Measurements from ENCODE around the gene GRIK1. TPM values are rescaled to one million over a fixed set of nuclear protein-coding genes. Genes with fewer than 3 reads are reported as not detected.

Gene GRIK1
- polyA plus RNA-seq (2013, experiment 1 of 2) = 0.85 TPM
- polyA plus RNA-seq (2013, experiment 2 of 2) = 0.86 TPM

DNA sequence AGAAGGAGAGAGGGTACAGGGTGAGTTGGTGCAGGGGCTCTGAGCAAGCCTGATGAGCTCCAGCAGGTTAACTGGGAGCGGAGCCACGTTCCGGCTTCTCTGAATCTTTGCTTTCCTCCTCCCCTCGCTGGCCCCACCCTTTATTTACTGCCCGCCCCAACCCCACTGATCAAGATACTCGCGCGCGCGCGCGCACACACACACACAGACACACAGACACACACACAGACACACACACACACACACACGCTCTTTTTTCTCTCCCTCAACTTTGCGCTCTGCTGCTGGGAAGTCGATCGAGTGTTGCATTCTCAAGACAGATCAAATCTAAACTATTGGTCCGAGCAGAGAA lies at the start of gene GRIK1:
Gene GRIK1, minus strand, starts transcription at position 73 of the 352 bp plus-strand sequence.
- WGBS, 2 donors (ENCODE audit: extremely low coverage in 2 of 2, insufficient read length in 2 of 2, insufficient replicate concordance in 1 of 2) = no CpG with 5 or more reads among the region's 17 CpGs
- Histone ChIP-seq H3K4ac (ENCODE audit: low read length) (no peak within 1 kb of the TSS), H2BK12ac (ENCODE audit: low read length) (no peak within 1 kb of the TSS), H2AFZ (ENCODE audit: low read length) (peak within 1 kb of the TSS; percentile 98), H3K9ac (ENCODE audit: low read depth, low read length, poor library complexity) (peak within 1 kb of the TSS; percentile 83), H2BK120ac (ENCODE audit: low read depth, low read length) (peak within 1 kb of the TSS; percentile 6), H3K4me2 (ENCODE audit: insufficient read depth, low read length, poor library complexity, severe bottlenecking) (peak within 1 kb of the TSS; percentile 90), H3K14ac (ENCODE audit: low read length) (no peak within 1 kb of the TSS), H3K4me1 (ENCODE audit: control insufficient read depth in 2 of 2, insufficient read depth in 1 of 2, low read depth in 1 of 2, low read length in 2 of 2) (peaks cover 0 to 1% of the 10 kb centered on the region in 2 donors), H3K18ac (ENCODE audit: low read length) (peak within 1 kb of the TSS; percentile 89), H3K27me3 (ENCODE audit: control insufficient read depth in 3 of 3, insufficient read depth in 3 of 3, low read depth in 1 of 3, low read length in 3 of 3) (peaks cover 0 to 76% (median 27%) of the 10 kb centered on the region in 3 experiments), H2AK5ac (ENCODE audit: low read depth, low read length) (no peak within 1 kb of the TSS), H2BK15ac (ENCODE audit: low read length) (peak within 1 kb of the TSS; percentile 97), H3K27ac (replicated peaks; ENCODE audit: low read length) (no peak within 1 kb of the TSS), H3K23ac (ENCODE audit: low read depth, low read length, poor library complexity) (peak within 1 kb of the TSS; percentile 81), H4K91ac (ENCODE audit: low read depth, low read length, poor library complexity) (no peak within 1 kb of the TSS), H3K79me1 (ENCODE audit: low read depth, low read length) (no peaks in the 10 kb centered on the region), H3K9me3 (replicated peaks in 1 of 2; ENCODE audit: control insufficient read depth in 2 of 2, insufficient read depth in 1 of 2, low read depth in 1 of 2, low read length in 2 of 2) (peaks cover 0 to 3% of the 10 kb centered on the region in 2 donors), H2BK5ac (ENCODE audit: low read length) (no peak within 1 kb of the TSS), H3K36me3 (replicated peaks in 1 of 2; ENCODE audit: control insufficient read depth in 2 of 2, insufficient read depth in 2 of 2, low read length in 2 of 2) (no peaks in the 10 kb centered on the region), H3K4me3 (ENCODE audit: low read length in 2 of 2) (peak within 1 kb of the TSS; percentile 54 to 84), H4K8ac (ENCODE audit: low read depth, low read length) (no peak within 1 kb of the TSS)
- peak; percentile 37 for DNase-seq (ENCODE audit: low spot score)

DNA sequence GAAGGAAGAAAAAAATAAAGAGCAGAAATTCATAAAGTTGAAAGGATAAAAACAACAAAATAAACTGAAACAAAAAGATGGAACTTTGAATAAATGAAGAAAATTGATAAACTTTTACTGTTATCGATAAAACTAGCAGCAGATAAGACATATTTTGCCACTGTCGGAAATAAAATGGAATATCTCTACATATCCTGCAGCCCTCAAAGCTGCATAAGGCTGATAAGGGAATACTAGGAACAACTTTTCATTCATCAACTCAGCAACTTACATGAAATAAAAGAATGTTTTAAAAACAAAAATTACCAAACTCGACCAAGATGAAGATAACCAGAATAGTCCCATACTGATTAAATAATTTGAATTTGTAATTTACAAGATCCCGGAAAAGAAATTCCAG lies 48.0 kb upstream of the GRIK1 start:
- Histone ChIP-seq H2AK5ac (ENCODE audit: low read depth, low read length) (no peak overlapping the region), H3K36me3 (replicated peaks in 1 of 2; ENCODE audit: control insufficient read depth in 2 of 2, insufficient read depth in 2 of 2, low read length in 2 of 2) (no peaks in the 10 kb centered on the region), H2AFZ (ENCODE audit: low read length) (no peak overlapping the region), H3K4ac (ENCODE audit: low read length) (no peak overlapping the region), H4K8ac (ENCODE audit: low read depth, low read length) (no peak overlapping the region), H2BK15ac (ENCODE audit: low read length) (no peak overlapping the region), H2BK120ac (ENCODE audit: low read depth, low read length) (no peak overlapping the region), H3K4me2 (ENCODE audit: insufficient read depth, low read length, poor library complexity, severe bottlenecking) (no peak overlapping the region), H2BK12ac (ENCODE audit: low read length) (no peak overlapping the region), H3K79me1 (ENCODE audit: low read depth, low read length) (no peaks in the 10 kb centered on the region), H3K4me1 (ENCODE audit: control insufficient read depth in 2 of 2, insufficient read depth in 1 of 2, low read depth in 1 of 2, low read length in 2 of 2) (peaks cover 0 to 4% of the 10 kb centered on the region in 2 donors), H2BK5ac (ENCODE audit: low read length) (no peak overlapping the region), H4K91ac (ENCODE audit: low read depth, low read length, poor library complexity) (no peak overlapping the region), H3K27ac (replicated peaks; ENCODE audit: low read length) (no peak overlapping the region), H3K9me3 (replicated peaks in 1 of 2; ENCODE audit: control insufficient read depth in 2 of 2, insufficient read depth in 1 of 2, low read depth in 1 of 2, low read length in 2 of 2) (peaks cover 3 to 12% of the 10 kb centered on the region in 2 donors), H3K27me3 (ENCODE audit: control insufficient read depth in 3 of 3, insufficient read depth in 3 of 3, low read depth in 1 of 3, low read length in 3 of 3) (no peaks in the 10 kb centered on the region), H3K14ac (ENCODE audit: low read length) (no peak overlapping the region), H3K9ac (ENCODE audit: low read depth, low read length, poor library complexity) (no peak overlapping the region), H3K23ac (ENCODE audit: low read depth, low read length, poor library complexity) (no peak overlapping the region), H3K4me3 (ENCODE audit: low read length in 2 of 2) (no peak overlapping the region), H3K18ac (ENCODE audit: low read length) (no peak overlapping the region)
- WGBS, 2 donors (ENCODE audit: extremely low coverage in 2 of 2, insufficient read length in 2 of 2, insufficient replicate concordance in 1 of 2) = no CpG with 5 or more reads among the region's 4 CpGs
- no peak for DNase-seq (ENCODE audit: low spot score)

DNA sequence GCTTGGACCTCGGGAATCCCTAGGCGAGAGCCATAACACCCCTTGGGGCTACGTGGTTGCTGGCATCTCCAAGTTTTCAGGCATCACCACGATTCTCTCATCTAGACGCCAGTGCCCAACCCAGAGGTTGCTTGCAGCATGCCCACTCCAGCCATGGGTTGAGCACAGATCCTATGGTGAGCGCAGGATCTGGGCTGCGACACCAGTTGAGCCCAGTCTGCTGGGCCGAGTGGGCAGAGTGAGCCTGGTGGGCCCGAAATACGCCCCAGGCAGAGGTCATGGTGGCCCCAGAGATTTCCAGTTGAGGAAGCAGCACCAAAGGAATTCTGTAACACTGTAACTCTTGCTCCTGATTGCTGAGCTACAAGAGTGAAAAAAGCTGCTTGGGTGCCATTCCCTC lies 46.1 kb upstream of the GRIK1 start:
- Histone ChIP-seq H3K4ac (ENCODE audit: low read length) (no peak overlapping the region), H3K4me3 (ENCODE audit: low read length in 2 of 2) (peak overlapping the region in 1 of 2 donors; percentile 53), H3K27me3 (ENCODE audit: control insufficient read depth in 3 of 3, insufficient read depth in 3 of 3, low read depth in 1 of 3, low read length in 3 of 3) (no peaks in the 10 kb centered on the region)

DNA sequence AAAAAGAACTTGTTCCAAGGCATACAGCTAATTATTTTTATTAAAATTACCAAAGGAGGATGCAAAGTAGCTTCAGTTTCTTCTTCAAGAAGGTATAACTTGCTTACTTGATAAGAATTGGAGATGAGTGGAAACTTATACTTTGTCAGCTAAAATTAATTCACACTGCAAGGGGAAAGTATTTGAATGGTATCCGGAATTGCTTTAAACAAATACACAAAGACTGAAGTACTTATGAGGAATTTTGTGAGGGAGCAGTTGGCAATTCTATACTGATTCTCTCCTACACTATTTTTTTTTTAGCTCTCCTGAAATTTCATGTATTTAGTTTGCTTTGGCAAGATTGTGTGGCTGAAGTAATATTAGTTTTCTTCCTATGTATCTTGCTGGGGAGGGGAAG lies 39.2 kb upstream of the GRIK1 start:
- no peak overlapping the region for H2AFZ ChIP-seq (ENCODE audit: low read length)
- no peak overlapping the region for H3K23ac ChIP-seq (ENCODE audit: low read depth, low read length, poor library complexity)
- H3K79me1 ChIP-seq (ENCODE audit: low read depth, low read length) = no peaks in the 10 kb centered on the region
- H4K91ac ChIP-seq (ENCODE audit: low read depth, low read length, poor library complexity) = no peak overlapping the region
- no peaks in the 10 kb centered on the region for H3K27me3 ChIP-seq (ENCODE audit: control insufficient read depth in 3 of 3, insufficient read depth in 3 of 3, low read depth in 1 of 3, low read length in 3 of 3)
- H4K8ac ChIP-seq (ENCODE audit: low read depth, low read length) = no peak overlapping the region
- no peak overlapping the region for H3K18ac ChIP-seq (ENCODE audit: low read length)
- no peak overlapping the region for H2BK120ac ChIP-seq (ENCODE audit: low read depth, low read length)
- no peak overlapping the region for H2BK12ac ChIP-seq (ENCODE audit: low read length)
- H3K4me1 ChIP-seq (ENCODE audit: control insufficient read depth in 2 of 2, insufficient read depth in 1 of 2, low read depth in 1 of 2, low read length in 2 of 2) = no peaks in the 10 kb centered on the region
- no peaks in the 10 kb centered on the region for H3K9me3 ChIP-seq (replicated peaks in 1 of 2; ENCODE audit: control insufficient read depth in 2 of 2, insufficient read depth in 1 of 2, low read depth in 1 of 2, low read length in 2 of 2)
- no peak overlapping the region for H2BK5ac ChIP-seq (ENCODE audit: low read length)
- H2AK5ac ChIP-seq (ENCODE audit: low read depth, low read length) = no peak overlapping the region
- H2BK15ac ChIP-seq (ENCODE audit: low read length) = no peak overlapping the region
- no peak overlapping the region for H3K4ac ChIP-seq (ENCODE audit: low read length)
- WGBS, 2 donors (ENCODE audit: extremely low coverage in 2 of 2, insufficient read length in 2 of 2, insufficient replicate concordance in 1 of 2) = no CpG with 5 or more reads among the region's 1 CpG
- no peak overlapping the region for H3K14ac ChIP-seq (ENCODE audit: low read length)
- H3K36me3 ChIP-seq (replicated peaks in 1 of 2; ENCODE audit: control insufficient read depth in 2 of 2, insufficient read depth in 2 of 2, low read length in 2 of 2) = no peaks in the 10 kb centered on the region
- no peak overlapping the region for H3K4me3 ChIP-seq (ENCODE audit: low read length in 2 of 2)
- no peak overlapping the region for H3K27ac ChIP-seq (replicated peaks; ENCODE audit: low read length)
- no peak overlapping the region for H3K9ac ChIP-seq (ENCODE audit: low read depth, low read length, poor library complexity)
- no peak overlapping the region for H3K4me2 ChIP-seq (ENCODE audit: insufficient read depth, low read length, poor library complexity, severe bottlenecking)
- DNase-seq (ENCODE audit: low spot score) = no peak

More for the DNA sequence above, 46.1 kb upstream of the GRIK1 start:
- Histone ChIP-seq H2AFZ (ENCODE audit: low read length) (no peak overlapping the region), H3K36me3 (replicated peaks in 1 of 2; ENCODE audit: control insufficient read depth in 2 of 2, insufficient read depth in 2 of 2, low read length in 2 of 2) (no peaks in the 10 kb centered on the region), H2BK120ac (ENCODE audit: low read depth, low read length) (no peak overlapping the region), H3K9me3 (replicated peaks in 1 of 2; ENCODE audit: control insufficient read depth in 2 of 2, insufficient read depth in 1 of 2, low read depth in 1 of 2, low read length in 2 of 2) (peaks cover 3 to 12% of the 10 kb centered on the region in 2 donors), H3K4me2 (ENCODE audit: insufficient read depth, low read length, poor library complexity, severe bottlenecking) (no peak overlapping the region), H2BK5ac (ENCODE audit: low read length) (no peak overlapping the region), H3K79me1 (ENCODE audit: low read depth, low read length) (no peaks in the 10 kb centered on the region), H4K8ac (ENCODE audit: low read depth, low read length) (no peak overlapping the region), H3K18ac (ENCODE audit: low read length) (no peak overlapping the region), H3K23ac (ENCODE audit: low read depth, low read length, poor library complexity) (no peak overlapping the region), H2BK12ac (ENCODE audit: low read length) (no peak overlapping the region), H3K4me1 (ENCODE audit: control insufficient read depth in 2 of 2, insufficient read depth in 1 of 2, low read depth in 1 of 2, low read length in 2 of 2) (no peaks in the 10 kb centered on the region), H2BK15ac (ENCODE audit: low read length) (no peak overlapping the region), H3K14ac (ENCODE audit: low read length) (no peak overlapping the region), H2AK5ac (ENCODE audit: low read depth, low read length) (no peak overlapping the region), H3K9ac (ENCODE audit: low read depth, low read length, poor library complexity) (no peak overlapping the region), H4K91ac (ENCODE audit: low read depth, low read length, poor library complexity) (no peak overlapping the region), H3K27ac (replicated peaks; ENCODE audit: low read length) (no peak overlapping the region)
- WGBS, 2 donors (ENCODE audit: extremely low coverage in 2 of 2, insufficient read length in 2 of 2, insufficient replicate concordance in 1 of 2) = no CpG with 5 or more reads among the region's 10 CpGs
- DNase-seq (ENCODE audit: low spot score) = no peak

All from neuronal stem cell (in vitro differentiated cells).